OCI-LY3 (cell line): ENCODE results near the gene UNC5C.

Source experiments
- H2AFZ ChIP-seq: fragments of 200-600, 300-600 bp; shearing (Covaris generic); 2 replicates; pipeline ENCODE4 v1.6.0; 2014; ENCODE audit warnings: antibody characterized with exemption, low read depth, low read length
- H3K27ac ChIP-seq: fragments of 200-600, 300-600 bp; sonication (generic); 2 replicates; pipeline ENCODE4 v1.5.1; 2014; ENCODE audit warnings: mild to moderate bottlenecking, low read length, moderate library complexity, mixed read lengths
- H3K27me3 ChIP-seq: fragments of 200-600, 300-600 bp; sonication (generic); 2 replicates; pipeline ENCODE4 v1.6.1; 2014; ENCODE audit warnings: low read depth, low read length, mixed read lengths
- H3K36me3 ChIP-seq: fragments of 200-600, 300-600 bp; sonication (generic); replicated peaks from 2 replicates; pipeline ENCODE3; 2014; ENCODE audit warnings: low read depth, low read length, mixed read lengths
- H3K4me1 ChIP-seq: fragments of 300-600, 200-600 bp; sonication (generic); 2 replicates; pipeline ENCODE4 v1.6.1; 2014; ENCODE audit warnings: low read length, mixed read lengths
- H3K4me2 ChIP-seq: fragments of 200-600, 300-600 bp; sonication (generic); 2 replicates; pipeline ENCODE4 v1.6.1; 2014; ENCODE audit warnings: low read length, mixed read lengths
- H3K4me3 ChIP-seq: fragments of 300-600, 200-600 bp; sonication (generic); 2 replicates; pipeline ENCODE4 v1.5.1; 2014; ENCODE audit warnings: antibody characterized with exemption, mild to moderate bottlenecking, low read length, moderate library complexity
- H3K79me2 ChIP-seq: fragments of 300-600, 200-600 bp; shearing (Covaris generic); 2 replicates; pipeline ENCODE4 v1.6.1; 2014; ENCODE audit warnings: mild to moderate bottlenecking, low read length, mixed read lengths
- H3K9ac ChIP-seq: fragments of 300-600, 200-600 bp; shearing (Covaris generic); 2 replicates; pipeline ENCODE4 v1.6.0; 2014; ENCODE audit warnings: mild to moderate bottlenecking, low read length, moderate library complexity
- H3K9me3 ChIP-seq: fragments of 200-600, 300-600 bp; shearing (Covaris generic); 2 replicates; pipeline ENCODE4 v1.6.1; 2014; ENCODE audit warnings: low read length, mixed read lengths; ENCODE audit not compliant: insufficient read depth
- H4K20me1 ChIP-seq: fragments of 200-600, 300-600 bp; sonication (generic); 2 replicates; pipeline ENCODE4 v1.6.1; 2016; ENCODE audit warnings: low read length, mixed read lengths; ENCODE audit not compliant: insufficient read depth
- CTCF ChIP-seq: fragments of 200-600, 300-600 bp; sonication (generic); IDR thresholded peaks from 2 replicates; pipeline ENCODE4 v1.5.1; 2014; ENCODE audit warnings: antibody characterized with exemption, low read length, low read depth
- EZH2phosphoT487 ChIP-seq: fragments of 200-600 bp; shearing (Covaris generic); IDR thresholded peaks from 2 replicates; pipeline ENCODE4 v1.6.1; 2018; ENCODE audit warnings: antibody characterized with exemption, mixed run types, low read depth

The UNC5C gene

GRCh38 chr4:95572304-95572991 lies 23.7 kb upstream of the UNC5C start:
- Histone ChIP-seq H3K9me3 (no peaks in the 10 kb centered on the region), H2AFZ (no peak overlapping the region), H3K79me2 (no peaks in the 10 kb centered on the region), H3K9ac (no peak overlapping the region), H3K36me3 (no peaks in the 10 kb centered on the region), H3K4me1 (no peaks in the 10 kb centered on the region), H3K27ac (no peak overlapping the region), H3K4me2 (no peak overlapping the region), H3K4me3 (no peak overlapping the region), H3K27me3 (no peaks in the 10 kb centered on the region), H4K20me1 (no peaks in the 10 kb centered on the region)
- TF ChIP-seq CTCF = no peak
- TF ChIP-seq EZH2phosphoT487 = no peak

GRCh38 chr4:95571577-95571976 lies 22.8 kb upstream of the UNC5C start:
- Histone ChIP-seq H4K20me1 (no peaks in the 10 kb centered on the region), H3K4me3 (no peak overlapping the region), H3K79me2 (no peaks in the 10 kb centered on the region), H2AFZ (no peak overlapping the region), H3K27ac (no peak overlapping the region), H3K4me2 (no peak overlapping the region), H3K9me3 (no peaks in the 10 kb centered on the region), H3K4me1 (no peaks in the 10 kb centered on the region), H3K9ac (no peak overlapping the region), H3K27me3 (no peaks in the 10 kb centered on the region), H3K36me3 (no peaks in the 10 kb centered on the region)
- no peak for TF ChIP-seq EZH2phosphoT487
- TF ChIP-seq CTCF = no peak

GRCh38 chr4:95563638-95564337 lies 15.0 kb upstream of the UNC5C start:
- H3K9me3 ChIP-seq = no peaks in the 10 kb centered on the region
- no peak overlapping the region for H3K4me3 ChIP-seq
- no peak overlapping the region for H2AFZ ChIP-seq
- no peak overlapping the region for H3K4me2 ChIP-seq
- no peaks in the 10 kb centered on the region for H3K27me3 ChIP-seq
- TF ChIP-seq CTCF (no peak), EZH2phosphoT487 (no peak)
- H3K9ac ChIP-seq = no peak overlapping the region
- no peaks in the 10 kb centered on the region for H3K4me1 ChIP-seq
- H3K79me2 ChIP-seq = no peaks in the 10 kb centered on the region
- H3K36me3 ChIP-seq = no peaks in the 10 kb centered on the region
- no peaks in the 10 kb centered on the region for H4K20me1 ChIP-seq
- H3K27ac ChIP-seq = no peak overlapping the region

GRCh38 chr4:95560774-95561173 lies 12.0 kb upstream of the UNC5C start:
- H4K20me1 ChIP-seq = no peaks in the 10 kb centered on the region
- TF ChIP-seq EZH2phosphoT487 (no peak), CTCF (no peak)
- H3K9me3 ChIP-seq = no peaks in the 10 kb centered on the region
- no peaks in the 10 kb centered on the region for H3K27me3 ChIP-seq
- no peaks in the 10 kb centered on the region for H3K36me3 ChIP-seq
- H3K27ac ChIP-seq = no peak overlapping the region
- no peaks in the 10 kb centered on the region for H3K4me1 ChIP-seq
- no peaks in the 10 kb centered on the region for H3K79me2 ChIP-seq
- no peak overlapping the region for H3K9ac ChIP-seq
- no peak overlapping the region for H3K4me2 ChIP-seq
- no peak overlapping the region for H2AFZ ChIP-seq
- no peak overlapping the region for H3K4me3 ChIP-seq
